ENCODE measurements around the gene SEMA3A. TPM values are rescaled to one million over a fixed set of nuclear protein-coding genes. Genes with fewer than 3 reads are reported as not detected.

SEMA3A gene
- total RNA-seq, 1 experiment from 2014 or later: 25.7 TPM

DNA sequence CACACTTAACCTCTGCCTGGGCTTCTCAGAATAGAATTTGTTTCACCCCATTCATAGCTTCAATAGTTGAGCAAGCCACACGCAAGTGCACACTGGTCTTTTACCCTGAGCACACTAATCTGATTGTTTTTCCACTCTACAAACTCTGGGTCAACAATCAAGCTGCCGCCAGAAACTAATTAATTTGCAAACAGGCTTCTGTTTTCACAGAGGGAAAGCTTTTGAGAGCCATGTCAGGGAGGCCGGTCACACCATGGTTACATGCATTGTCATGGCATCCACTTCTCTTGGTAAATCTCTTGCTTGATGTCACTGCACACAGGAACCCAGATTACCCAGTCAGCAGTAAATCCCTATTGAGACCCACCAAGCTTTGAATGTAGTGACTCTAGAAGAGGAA is 154.2 kb downstream of the SEMA3A start:
- Histone ChIP-seq H3K36me3 (replicated peaks; ENCODE audit: control insufficient read depth, insufficient read depth, low read length) (peaks cover 1% of the 10 kb centered on the region; the same call in 1 of the 2 replicates), H3K27me3 (ENCODE audit: control insufficient read depth, insufficient read depth, low read length) (no peaks in the 10 kb centered on the region), H3K4me3 (ENCODE audit: insufficient read depth, low read depth, low read length) (no peak overlapping the region)
- no peak for DNase-seq

DNA sequence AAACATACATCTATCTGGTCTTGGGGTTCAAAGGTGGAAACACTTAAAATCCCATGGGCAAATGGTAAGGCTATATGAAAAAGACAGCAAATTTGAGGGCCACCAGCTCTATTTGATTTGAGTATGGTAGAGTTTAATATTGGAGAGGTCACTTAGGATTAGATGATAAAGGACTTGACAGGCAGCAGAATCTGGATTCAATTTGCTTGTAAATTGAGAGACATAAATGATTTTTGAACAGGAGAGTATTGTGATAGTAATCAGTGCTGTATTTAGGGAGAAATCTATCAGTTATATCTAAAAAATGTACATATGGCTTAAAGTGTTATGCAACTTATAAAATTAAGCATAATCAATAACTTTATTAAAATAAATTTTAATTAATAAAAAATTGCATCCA is 155.2 kb downstream of the SEMA3A start:
- no peak for DNase-seq
- H3K4me3 ChIP-seq (ENCODE audit: insufficient read depth, low read depth, low read length): no peak overlapping the region
- H3K36me3 ChIP-seq (replicated peaks; ENCODE audit: control insufficient read depth, insufficient read depth, low read length): no peaks in the 10 kb centered on the region; the same call in 1 of the 2 replicates
- no peaks in the 10 kb centered on the region for H3K27me3 ChIP-seq (ENCODE audit: control insufficient read depth, insufficient read depth, low read length)

DNA sequence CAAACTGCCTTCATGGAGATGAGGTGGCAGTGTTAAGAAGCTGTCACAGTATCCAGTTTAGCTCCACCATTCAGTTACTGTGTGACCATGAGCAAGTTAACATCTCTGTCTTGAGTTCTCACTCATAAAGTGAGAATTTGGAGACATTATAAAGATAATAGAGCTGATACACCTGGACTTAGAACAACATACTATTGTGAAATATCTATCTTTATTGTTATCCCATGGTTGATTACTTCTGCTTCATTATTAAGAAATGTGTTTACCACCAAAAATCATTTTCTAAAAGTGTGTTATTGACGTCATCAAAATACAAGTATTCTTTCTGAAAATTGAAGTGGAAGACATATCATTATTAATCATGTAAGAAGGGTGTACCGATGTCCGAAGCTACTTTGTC is 166.9 kb downstream of the SEMA3A start:
- H3K36me3 ChIP-seq (replicated peaks; ENCODE audit: control insufficient read depth, insufficient read depth, low read length): no peaks in the 10 kb centered on the region
- no peak for DNase-seq
- no peaks in the 10 kb centered on the region for H3K27me3 ChIP-seq (ENCODE audit: control insufficient read depth, insufficient read depth, low read length)
- H3K4me3 ChIP-seq (ENCODE audit: insufficient read depth, low read depth, low read length): no peak overlapping the region

DNA sequence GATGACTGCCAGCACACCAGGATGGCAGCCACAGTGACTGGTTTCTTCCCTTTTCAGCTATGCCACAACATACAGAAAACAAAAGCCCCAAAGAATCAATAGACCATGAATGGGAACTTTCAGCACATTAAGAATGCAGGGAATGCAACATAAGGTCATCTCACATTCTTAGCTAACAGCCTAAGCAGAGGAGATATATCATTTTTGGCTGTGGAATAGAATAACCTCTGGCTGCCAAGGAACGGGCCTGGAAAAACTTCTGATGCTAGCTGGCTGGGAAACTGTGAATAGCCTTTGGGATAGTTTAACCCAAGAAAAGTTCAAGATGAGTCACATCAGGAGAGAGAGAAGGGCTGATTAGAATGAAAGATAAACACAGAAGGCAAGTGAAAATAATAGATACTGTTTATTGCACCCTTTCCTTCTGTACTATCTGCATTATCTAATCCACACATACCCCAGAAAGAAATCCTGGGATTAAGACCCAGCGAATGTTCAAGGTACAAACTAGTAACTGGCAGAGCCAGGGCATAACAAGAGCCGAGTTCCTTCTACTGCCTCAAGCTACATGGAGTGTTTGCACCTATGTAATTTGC is 169.2 kb downstream of the SEMA3A start:
- Histone ChIP-seq H3K4me3 (ENCODE audit: insufficient read depth, low read depth, low read length) (no peak overlapping the region), H3K36me3 (replicated peaks; ENCODE audit: control insufficient read depth, insufficient read depth, low read length) (no peaks in the 10 kb centered on the region), H3K27me3 (ENCODE audit: control insufficient read depth, insufficient read depth, low read length) (no peaks in the 10 kb centered on the region)
- DNase-seq: no peak

DNA sequence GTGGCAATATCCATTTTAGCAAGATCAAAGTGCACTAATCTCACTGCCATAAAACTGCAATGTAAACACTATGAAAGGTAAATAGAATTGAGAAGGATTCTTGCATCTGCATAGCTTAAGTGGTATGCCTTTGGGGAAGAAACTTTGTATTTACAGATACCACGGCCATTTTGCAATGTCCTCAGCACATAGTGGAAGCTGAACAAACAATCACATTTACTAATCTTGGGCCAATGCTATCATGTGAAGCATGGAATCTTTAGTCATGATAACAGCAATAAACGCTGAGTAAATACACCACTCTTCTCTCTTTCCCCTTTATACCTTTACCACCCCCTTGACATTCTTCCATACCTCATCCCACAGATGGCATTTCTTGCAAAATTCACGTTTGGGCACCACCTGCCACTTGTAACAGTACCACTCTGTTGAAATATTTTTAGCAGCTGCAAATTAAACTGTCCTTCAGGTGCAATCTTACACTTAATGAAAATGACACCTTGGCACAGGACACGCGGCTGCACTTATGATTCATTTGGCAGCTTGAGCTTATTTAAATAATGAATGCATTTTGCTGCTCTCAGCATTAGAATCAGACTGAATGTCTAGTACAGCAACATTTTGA is 171.8 kb downstream of the SEMA3A start:
- DNase-seq: no peak
- H3K27me3 ChIP-seq (ENCODE audit: control insufficient read depth, insufficient read depth, low read length): no peaks in the 10 kb centered on the region
- H3K36me3 ChIP-seq (replicated peaks; ENCODE audit: control insufficient read depth, insufficient read depth, low read length): no peaks in the 10 kb centered on the region
- H3K4me3 ChIP-seq (ENCODE audit: insufficient read depth, low read depth, low read length): no peak overlapping the region

DNA sequence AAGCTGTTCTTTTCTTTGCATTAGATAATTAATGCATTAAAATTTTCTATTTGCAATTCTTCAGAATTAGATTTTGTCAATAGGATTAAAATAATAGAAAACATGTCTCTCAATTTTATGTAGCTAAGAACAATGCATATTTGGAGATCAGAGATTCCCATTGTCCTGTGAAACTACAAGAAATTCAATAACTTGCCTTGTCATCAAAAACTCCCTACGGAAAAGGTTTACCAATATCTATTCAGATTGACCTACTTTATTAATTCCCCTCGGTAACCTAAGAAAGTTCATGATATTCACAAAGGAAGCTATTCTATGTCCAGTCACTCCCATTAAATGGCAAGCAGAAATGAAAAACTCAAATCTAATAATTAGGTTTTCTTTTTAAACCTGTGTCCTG is 172.6 kb downstream of the SEMA3A start:
- DNase-seq: no peak
- Histone ChIP-seq H3K27me3 (ENCODE audit: control insufficient read depth, insufficient read depth, low read length) (no peaks in the 10 kb centered on the region), H3K4me3 (ENCODE audit: insufficient read depth, low read depth, low read length) (no peak overlapping the region), H3K36me3 (replicated peaks; ENCODE audit: control insufficient read depth, insufficient read depth, low read length) (no peaks in the 10 kb centered on the region)

DNA sequence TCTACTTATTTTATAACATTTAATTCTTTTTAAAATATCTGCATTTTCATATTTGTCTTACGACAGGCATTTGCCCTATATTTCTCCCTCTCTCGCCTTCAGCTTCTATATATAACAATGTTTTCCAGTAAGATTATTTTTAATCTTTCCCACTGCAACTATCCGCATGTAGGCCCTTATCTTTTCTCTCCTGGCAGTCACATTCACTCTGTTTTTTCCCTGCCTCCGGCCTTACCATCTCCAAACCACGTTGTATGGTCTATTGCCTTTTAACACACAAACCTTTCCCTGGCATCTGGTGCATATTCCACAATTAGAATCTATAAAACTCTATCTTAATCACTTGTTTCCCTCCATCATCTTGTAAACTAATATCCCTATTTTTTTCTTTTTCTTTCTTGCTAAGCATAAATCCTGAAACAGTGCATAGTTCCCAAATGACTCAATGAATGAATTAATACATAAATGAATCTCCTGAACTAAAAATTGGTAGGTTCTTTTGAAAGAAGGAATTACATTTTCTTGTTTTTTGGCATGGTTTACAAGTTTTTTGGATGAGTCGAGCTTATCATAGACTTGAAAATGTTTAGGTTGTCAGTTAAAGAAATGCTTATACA is 173.2 kb downstream of the SEMA3A start:
- DNase-seq: no peak
- Histone ChIP-seq H3K27me3 (ENCODE audit: control insufficient read depth, insufficient read depth, low read length) (no peaks in the 10 kb centered on the region), H3K4me3 (ENCODE audit: insufficient read depth, low read depth, low read length) (no peak overlapping the region), H3K36me3 (replicated peaks; ENCODE audit: control insufficient read depth, insufficient read depth, low read length) (no peaks in the 10 kb centered on the region)

DNA sequence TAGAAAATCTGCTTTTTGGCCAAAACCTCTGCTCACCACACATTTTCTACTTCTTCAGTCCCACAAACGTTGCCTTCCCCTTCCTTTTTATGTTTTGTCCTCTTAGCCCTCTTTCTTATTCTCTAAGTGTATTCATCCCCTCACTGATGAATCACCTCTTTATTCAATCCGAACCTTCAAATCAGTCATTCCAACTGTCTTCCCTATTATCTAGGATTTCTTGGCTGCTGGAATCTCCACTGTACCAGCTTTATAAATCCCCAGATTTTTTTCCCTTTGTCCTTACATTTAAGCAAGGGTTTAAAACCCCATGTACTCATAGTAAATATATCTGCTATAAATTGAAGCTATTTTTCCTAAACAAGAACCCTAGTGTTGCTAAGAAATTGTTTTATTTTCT is 176.9 kb downstream of the SEMA3A start:
- no peak overlapping the region for H3K4me3 ChIP-seq (ENCODE audit: insufficient read depth, low read depth, low read length)
- no peak for DNase-seq
- H3K36me3 ChIP-seq (replicated peaks; ENCODE audit: control insufficient read depth, insufficient read depth, low read length): no peaks in the 10 kb centered on the region; the same call in 1 of the 2 replicates
- no peaks in the 10 kb centered on the region for H3K27me3 ChIP-seq (ENCODE audit: control insufficient read depth, insufficient read depth, low read length)

DNA sequence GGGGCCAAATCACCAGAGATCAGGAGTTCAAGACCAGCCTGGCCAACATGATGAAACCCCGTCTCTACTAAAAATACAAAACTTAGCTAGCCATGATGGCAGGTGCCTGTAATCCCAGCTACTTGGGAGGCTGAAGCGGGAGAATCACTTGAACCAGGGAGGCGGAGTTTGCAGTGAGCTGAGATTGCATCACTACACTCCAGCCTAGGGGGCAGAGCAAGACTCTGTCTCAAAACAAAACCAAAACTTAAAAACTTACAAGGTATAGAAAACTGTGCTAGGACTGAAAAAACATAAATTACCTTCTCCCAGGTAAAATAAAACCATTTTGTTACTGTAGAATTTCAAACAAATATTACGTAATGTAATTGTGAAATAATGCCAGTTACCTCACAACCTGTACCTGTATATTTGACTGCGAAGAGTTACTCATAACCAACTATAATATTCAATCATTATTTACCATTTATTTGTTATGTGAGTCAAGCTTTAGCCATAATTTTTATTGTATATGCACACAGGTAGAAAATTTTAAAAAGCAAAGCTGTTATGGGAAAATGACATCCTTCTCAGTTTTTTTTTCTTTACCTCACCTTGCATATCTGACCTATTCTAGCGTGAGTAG is 180.9 kb downstream of the SEMA3A start:
- H3K27me3 ChIP-seq (ENCODE audit: control insufficient read depth, insufficient read depth, low read length): no peaks in the 10 kb centered on the region
- no peak for DNase-seq
- H3K4me3 ChIP-seq (ENCODE audit: insufficient read depth, low read depth, low read length): no peak overlapping the region
- H3K36me3 ChIP-seq (replicated peaks; ENCODE audit: control insufficient read depth, insufficient read depth, low read length): no peaks in the 10 kb centered on the region; the same call in 1 of the 2 replicates

DNA sequence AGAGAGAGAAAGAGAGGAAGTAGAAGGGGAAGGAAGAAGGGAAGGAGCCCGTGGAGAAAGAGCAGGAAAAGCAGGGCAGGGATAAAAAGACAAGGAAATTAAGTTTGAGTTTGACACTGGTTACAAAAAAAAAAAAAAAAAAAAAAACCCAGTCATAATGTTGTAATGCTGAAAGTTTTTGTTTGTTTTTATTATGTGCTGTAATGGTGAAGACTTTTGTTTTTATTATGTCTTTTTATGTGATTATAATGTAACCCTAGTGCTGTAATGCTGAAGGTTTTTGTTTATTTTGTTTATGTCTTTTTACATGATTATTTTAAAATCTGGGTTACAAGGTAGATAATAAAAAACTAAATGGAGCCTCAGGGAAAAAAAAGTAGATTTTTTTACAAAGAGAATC is 184.8 kb downstream of the SEMA3A start:
- H3K36me3 ChIP-seq (replicated peaks; ENCODE audit: control insufficient read depth, insufficient read depth, low read length): peaks cover 1% of the 10 kb centered on the region; the same call in 1 of the 2 replicates
- H3K4me3 ChIP-seq (ENCODE audit: insufficient read depth, low read depth, low read length): no peak overlapping the region
- DNase-seq: no peak
- H3K27me3 ChIP-seq (ENCODE audit: control insufficient read depth, insufficient read depth, low read length): no peaks in the 10 kb centered on the region

DNA sequence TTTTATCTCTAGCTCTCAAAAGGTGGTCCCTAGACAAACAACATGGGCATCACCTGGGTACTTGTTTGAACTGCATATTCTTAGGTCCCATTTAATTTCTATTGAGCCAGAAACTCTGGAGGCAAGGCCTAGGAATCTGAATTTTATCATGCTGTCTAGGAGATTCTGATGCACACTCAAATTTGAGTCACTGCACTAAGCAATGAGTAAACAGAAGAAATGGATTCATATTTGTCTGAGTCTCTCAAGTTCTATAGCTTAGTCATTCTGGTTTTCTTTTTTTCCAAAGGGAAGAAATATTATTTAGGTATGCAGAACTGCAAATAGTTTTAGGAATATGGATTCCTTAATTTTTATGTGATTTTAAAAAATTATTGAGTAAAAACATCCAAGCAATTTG is 185.5 kb downstream of the SEMA3A start:
- peaks cover 1% of the 10 kb centered on the region; the same call in 1 of the 2 replicates for H3K36me3 ChIP-seq (replicated peaks; ENCODE audit: control insufficient read depth, insufficient read depth, low read length)
- H3K27me3 ChIP-seq (ENCODE audit: control insufficient read depth, insufficient read depth, low read length): no peaks in the 10 kb centered on the region
- no peak overlapping the region for H3K4me3 ChIP-seq (ENCODE audit: insufficient read depth, low read depth, low read length)
- no peak for DNase-seq

DNA sequence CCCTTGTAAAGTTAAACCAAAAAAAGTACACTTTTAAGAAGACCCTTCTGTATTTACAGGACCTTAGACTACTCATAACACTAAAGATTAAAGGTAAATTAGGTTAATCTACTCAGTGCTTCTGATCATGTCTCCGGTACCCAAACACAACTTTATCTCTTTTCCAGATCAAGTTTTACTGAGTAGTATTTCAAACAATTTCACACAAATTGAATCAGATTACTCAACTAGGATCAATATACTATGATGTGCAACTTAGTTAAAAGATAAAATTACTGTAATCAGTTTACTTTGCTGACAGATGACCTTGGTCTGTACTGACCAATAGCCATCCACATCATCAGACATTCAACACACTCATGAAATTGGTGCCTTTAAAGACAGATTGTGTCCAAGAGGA is 191.4 kb downstream of the SEMA3A start:
- peaks cover 6% of the 10 kb centered on the region for H3K36me3 ChIP-seq (replicated peaks; ENCODE audit: control insufficient read depth, insufficient read depth, low read length)
- H3K27me3 ChIP-seq (ENCODE audit: control insufficient read depth, insufficient read depth, low read length): no peaks in the 10 kb centered on the region
- DNase-seq: no peak
- no peak overlapping the region for H3K4me3 ChIP-seq (ENCODE audit: insufficient read depth, low read depth, low read length)

DNA sequence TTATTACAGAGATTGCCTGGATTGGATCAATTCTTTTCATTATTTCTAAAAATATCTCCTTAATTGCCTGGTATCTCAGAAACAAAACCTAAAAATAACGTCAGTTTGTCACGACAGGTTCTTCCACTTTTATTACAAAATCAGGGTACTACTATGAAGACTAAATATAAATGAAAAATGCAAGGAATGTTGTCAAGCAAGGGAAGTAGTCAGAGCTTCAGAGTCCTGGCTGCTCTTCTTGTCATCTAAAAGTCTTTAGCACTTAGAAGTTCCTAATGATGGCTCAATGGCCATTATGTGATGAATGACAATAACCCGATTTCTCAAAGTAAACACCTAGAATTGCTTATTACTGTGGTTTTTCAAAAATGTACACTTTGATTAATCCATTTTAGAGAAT is 192.2 kb downstream of the SEMA3A start:
- Histone ChIP-seq H3K27me3 (ENCODE audit: control insufficient read depth, insufficient read depth, low read length) (no peaks in the 10 kb centered on the region), H3K36me3 (replicated peaks; ENCODE audit: control insufficient read depth, insufficient read depth, low read length) (peaks cover 7% of the 10 kb centered on the region), H3K4me3 (ENCODE audit: insufficient read depth, low read depth, low read length) (no peak overlapping the region)
- no peak for DNase-seq

DNA sequence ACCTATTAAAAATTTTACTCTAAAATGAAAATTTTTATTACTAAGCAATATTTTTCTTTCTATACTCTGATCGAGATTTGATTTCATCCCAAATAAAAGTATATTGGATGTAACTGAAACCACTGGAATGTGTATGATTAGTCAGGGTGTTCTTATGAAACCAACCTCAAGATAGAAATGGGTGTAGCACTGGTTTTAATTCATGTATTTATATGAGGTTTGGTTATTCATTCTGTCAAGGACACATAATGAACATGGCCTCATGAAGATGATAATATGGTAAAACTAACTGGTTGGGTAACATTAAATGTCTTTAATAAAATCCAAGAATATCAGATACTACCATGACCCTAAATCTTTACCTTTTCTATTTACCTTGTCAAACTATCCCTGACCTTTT is 197.7 kb downstream of the SEMA3A start:
- no peak overlapping the region for H3K4me3 ChIP-seq (ENCODE audit: insufficient read depth, low read depth, low read length)
- H3K27me3 ChIP-seq (ENCODE audit: control insufficient read depth, insufficient read depth, low read length): no peaks in the 10 kb centered on the region
- DNase-seq: no peak
- peaks cover 6% of the 10 kb centered on the region for H3K36me3 ChIP-seq (replicated peaks; ENCODE audit: control insufficient read depth, insufficient read depth, low read length)

DNA sequence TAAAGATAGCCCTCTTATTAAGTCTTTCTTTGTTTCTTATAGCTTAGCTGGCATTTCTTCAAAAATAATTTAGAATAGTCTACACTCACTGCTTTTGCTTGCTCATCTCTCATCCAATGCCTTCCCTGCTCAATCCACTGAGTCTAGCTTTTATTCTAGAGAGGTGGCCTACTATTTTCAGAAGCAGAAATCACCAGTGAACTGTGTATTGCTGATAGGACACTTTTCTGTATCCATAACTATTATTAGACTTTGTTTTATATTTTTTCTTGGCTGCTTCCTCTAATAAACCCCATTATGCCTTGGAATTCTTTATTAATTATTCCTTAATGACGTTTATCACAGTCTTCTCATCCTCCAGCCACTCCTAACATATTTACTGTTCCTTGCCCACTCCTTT is 206.8 kb downstream of the SEMA3A start:
- Histone ChIP-seq H3K36me3 (replicated peaks; ENCODE audit: control insufficient read depth, insufficient read depth, low read length) (no peaks in the 10 kb centered on the region; the same call in 1 of the 2 replicates), H3K27me3 (ENCODE audit: control insufficient read depth, insufficient read depth, low read length) (no peaks in the 10 kb centered on the region), H3K4me3 (ENCODE audit: insufficient read depth, low read depth, low read length) (no peak overlapping the region)
- DNase-seq: no peak
